ENCODE results near the gene CMTR1.

The CMTR1 gene

GRCh38 chr6:37514321-37514771 is 81.3 kb downstream of the CMTR1 start:
- ChIA-PET POLR2A (no interaction called here), CTCF (no interaction called here)
- no peak for DNase-seq (ENCODE audit: extremely low spot score)
- TF ChIP-seq SUZ12 (IDR thresholded peaks at IDR 0.05) (no peak), ZNF384 (IDR thresholded peaks at IDR 0.05) (no peak), TARDBP (IDR thresholded peaks at IDR 0.05) (no peak), HDGF (IDR thresholded peaks at IDR 0.05; ENCODE audit: borderline replicate concordance) (no peak), CTBP1 (IDR thresholded peaks at IDR 0.05; ENCODE audit: borderline replicate concordance) (no peak), ELF4 (IDR thresholded peaks at IDR 0.05) (no peak), LEF1 (IDR thresholded peaks at IDR 0.05; ENCODE audit: borderline replicate concordance) (no peak), FOXA1 (IDR thresholded peaks at IDR 0.05) (no peak), BHLHE40 (IDR thresholded peaks at IDR 0.05; ENCODE audit: borderline replicate concordance) (no peak), FOXK2 (IDR thresholded peaks at IDR 0.05) (no peak), L3MBTL2 (conservative IDR thresholded peaks at IDR 0.05) (no peak), ARNT (IDR thresholded peaks at IDR 0.05) (no peak), PKNOX1 (IDR thresholded peaks at IDR 0.05) (no peak), FOXM1 (IDR thresholded peaks at IDR 0.05; ENCODE audit: borderline replicate concordance) (no peak), NFRKB (IDR thresholded peaks at IDR 0.05) (no peak), SP1 (IDR thresholded peaks at IDR 0.05) (no peak)

GRCh38 chr6:37514837-37515236 is 81.8 kb downstream of the CMTR1 start:
- POLR2A ChIA-PET: no interaction called here
- CTCF ChIA-PET: no interaction called here
- no peak for DNase-seq (ENCODE audit: extremely low spot score)
- TF ChIP-seq ARNT (IDR thresholded peaks at IDR 0.05) (no peak), BHLHE40 (IDR thresholded peaks at IDR 0.05; ENCODE audit: borderline replicate concordance) (no peak), TARDBP (IDR thresholded peaks at IDR 0.05) (no peak), NFRKB (IDR thresholded peaks at IDR 0.05) (no peak), FOXA1 (IDR thresholded peaks at IDR 0.05) (no peak), LEF1 (IDR thresholded peaks at IDR 0.05; ENCODE audit: borderline replicate concordance) (no peak), ELF4 (IDR thresholded peaks at IDR 0.05) (no peak), FOXK2 (IDR thresholded peaks at IDR 0.05) (no peak), SUZ12 (IDR thresholded peaks at IDR 0.05) (no peak)

- ChIA-PET POLR2A (no interaction called here), CTCF (no interaction called here)
- DNase-seq (ENCODE audit: extremely low spot score): no peak
- no peak for TF ChIP-seq SP1 (IDR thresholded peaks at IDR 0.05)
- no peak for TF ChIP-seq ARNT (IDR thresholded peaks at IDR 0.05)
- no peak for TF ChIP-seq NFRKB (IDR thresholded peaks at IDR 0.05)
- TF ChIP-seq ELF4 (IDR thresholded peaks at IDR 0.05): no peak
- no peak for TF ChIP-seq CTBP1 (IDR thresholded peaks at IDR 0.05; ENCODE audit: borderline replicate concordance)
- TF ChIP-seq L3MBTL2 (conservative IDR thresholded peaks at IDR 0.05): no peak
- TF ChIP-seq BHLHE40 (IDR thresholded peaks at IDR 0.05; ENCODE audit: borderline replicate concordance): no peak
- no peak for TF ChIP-seq LEF1 (IDR thresholded peaks at IDR 0.05; ENCODE audit: borderline replicate concordance)
- no peak for TF ChIP-seq FOXK2 (IDR thresholded peaks at IDR 0.05)
- TF ChIP-seq PKNOX1 (IDR thresholded peaks at IDR 0.05): no peak
- TF ChIP-seq TARDBP (IDR thresholded peaks at IDR 0.05): no peak
- no peak for TF ChIP-seq FOXM1 (IDR thresholded peaks at IDR 0.05; ENCODE audit: borderline replicate concordance)
Observed at GRCh38 chr6:37515712-37516075, 82.7 kb downstream of the CMTR1 start.

GRCh38 chr6:37516076-37516919 is 83.3 kb downstream of the CMTR1 start:
- no peak for DNase-seq (ENCODE audit: extremely low spot score)
- ChIA-PET CTCF (no interaction called here), POLR2A (no interaction called here)
- TF ChIP-seq L3MBTL2 (conservative IDR thresholded peaks at IDR 0.05) (no peak), SP1 (IDR thresholded peaks at IDR 0.05) (no peak), ARNT (IDR thresholded peaks at IDR 0.05) (no peak), LEF1 (IDR thresholded peaks at IDR 0.05; ENCODE audit: borderline replicate concordance) (no peak), NFRKB (IDR thresholded peaks at IDR 0.05) (no peak), BHLHE40 (IDR thresholded peaks at IDR 0.05; ENCODE audit: borderline replicate concordance) (no peak), SUZ12 (IDR thresholded peaks at IDR 0.05) (no peak), HDGF (IDR thresholded peaks at IDR 0.05; ENCODE audit: borderline replicate concordance) (no peak)

GRCh38 chr6:37516920-37517405 is 83.9 kb downstream of the CMTR1 start:
- POLR2A ChIA-PET: no interaction called here
- CTCF ChIA-PET: no interaction called here
- TF ChIP-seq ZNF384 (IDR thresholded peaks at IDR 0.05) (no peak), CTBP1 (IDR thresholded peaks at IDR 0.05; ENCODE audit: borderline replicate concordance) (no peak), ARNT (IDR thresholded peaks at IDR 0.05) (no peak), L3MBTL2 (conservative IDR thresholded peaks at IDR 0.05) (no peak), FOXM1 (IDR thresholded peaks at IDR 0.05; ENCODE audit: borderline replicate concordance) (no peak), LEF1 (IDR thresholded peaks at IDR 0.05; ENCODE audit: borderline replicate concordance) (no peak), SUZ12 (IDR thresholded peaks at IDR 0.05) (no peak)
- no peak for DNase-seq (ENCODE audit: extremely low spot score)

GRCh38 chr6:37517411-37517812 is 84.4 kb downstream of the CMTR1 start:
- TF ChIP-seq L3MBTL2 (conservative IDR thresholded peaks at IDR 0.05) (no peak), LEF1 (IDR thresholded peaks at IDR 0.05; ENCODE audit: borderline replicate concordance) (no peak), ZNF384 (IDR thresholded peaks at IDR 0.05) (no peak), TARDBP (IDR thresholded peaks at IDR 0.05) (no peak), SUZ12 (IDR thresholded peaks at IDR 0.05) (no peak), BHLHE40 (IDR thresholded peaks at IDR 0.05; ENCODE audit: borderline replicate concordance) (no peak), ARNT (IDR thresholded peaks at IDR 0.05) (no peak), FOXK2 (IDR thresholded peaks at IDR 0.05) (no peak), SP1 (IDR thresholded peaks at IDR 0.05) (no peak)
- ChIA-PET CTCF (no interaction called here), POLR2A (no interaction called here)
- no peak for DNase-seq (ENCODE audit: extremely low spot score)

All from HEK293T (cell line).